Activated CD8-positive, alpha-beta T cell treated with anti-CD3 and anti-CD28 coated beads, Interleukin-2, amount 10 ng/mL, durations not matched to agents 7 days and 5 days (primary cell): ENCODE data around the gene PDCD10. TPM values are rescaled to one million over a fixed set of nuclear protein-coding genes. Genes with fewer than 3 reads are reported as not detected.
A peak's percentile ranks its signal among the peaks of the same experiment; 100 is the strongest.

Experiments
- ATAC-seq: fragments of 150-1000 bp; cut with Tn5 transposase; one replicate; pipeline ENCODE4 v1.10.0; 2021; ENCODE audit warnings: moderate library complexity
- CTCF ChIA-PET: fragments of 350-600 bp; sonication (Branson Sonifier 250); formaldehyde crosslinking; loops from one replicate; lab custom pipeline; 2021; ENCODE audit warnings: antibody characterized with exemption; lab: Charles Lee
- POLR2A ChIA-PET: fragments of 350-600 bp; sonication (Branson Sonifier 250); formaldehyde crosslinking; loops from one replicate; lab custom pipeline; 2021; ENCODE audit warnings: antibody characterized with exemption; lab: Charles Lee
- DNase-seq: peaks from one replicate; pipeline ENCODE4 v3.0.0-alpha.2; 2020
- H3K27ac Mint-ChIP-seq: one replicate; pipeline ENCODE4 v1.8.0; 2021; ENCODE audit warnings: mild to moderate bottlenecking, mixed read lengths
- H3K27me3 Mint-ChIP-seq: one replicate; pipeline ENCODE4 v1.8.0; 2021; ENCODE audit warnings: low read depth, mixed read lengths
- H3K36me3 Mint-ChIP-seq: one replicate; pipeline ENCODE4 v1.8.0; 2021; ENCODE audit warnings: low read depth, mixed read lengths
- H3K4me1 Mint-ChIP-seq: one replicate; pipeline ENCODE4 v1.8.0; 2021; ENCODE audit warnings: low read depth, mixed read lengths
- H3K4me3 Mint-ChIP-seq: one replicate; pipeline ENCODE4 v1.8.0; 2021; ENCODE audit warnings: mild to moderate bottlenecking, mixed read lengths
- H3K9me3 Mint-ChIP-seq: one replicate; pipeline ENCODE4 v1.8.0; 2022; ENCODE audit warnings: mixed read lengths; ENCODE audit not compliant: insufficient read depth
- total RNA-seq, 2 experiments: library from RNA; stranded (reverse); gene quantifications; one replicate each; pipeline ENCODE4 v1.2.3, GENCODE V29; 2021

Gene PDCD10
- total RNA-seq, 2 experiments from 2014 or later, result 69.6 to 72.2 TPM

- Mint-ChIP-seq H3K4me1 (peaks cover 23% of the 10 kb centered on the region), H3K9me3 (no peaks in the 10 kb centered on the region), H3K27ac (no peak overlapping the region), H3K4me3 (no peak overlapping the region), H3K36me3 (peaks cover 75% of the 10 kb centered on the region), H3K27me3 (no peaks in the 10 kb centered on the region)
- CTCF ChIA-PET, result interaction anchor here (0.7 kb wide), 1 partner anchor 15 kb away, joined by 3 read pairs; no protein-coding TSS in a partner anchor
- POLR2A ChIA-PET, result no interaction called here
- DNase-seq (no peak), ATAC-seq (no peak)
Measured at GRCh38 chr3:167710552-167710951, 24.1 kb downstream of the PDCD10 start.

- H3K27ac Mint-ChIP-seq, result no peak overlapping the region
- H3K4me1 Mint-ChIP-seq, result peaks cover 23% of the 10 kb centered on the region
- no peak overlapping the region for H3K4me3 Mint-ChIP-seq
- ChIA-PET CTCF (no interaction called here), POLR2A (no interaction called here)
- no peak for DNase-seq
- no peaks in the 10 kb centered on the region for H3K27me3 Mint-ChIP-seq
- ATAC-seq, result no peak
- H3K9me3 Mint-ChIP-seq, result no peaks in the 10 kb centered on the region
- H3K36me3 Mint-ChIP-seq, result peaks cover 69% of the 10 kb centered on the region
Measured at GRCh38 chr3:167709690-167710089, 25.0 kb downstream of the PDCD10 start.

GRCh38 chr3:167705840-167706239, 28.9 kb downstream of the PDCD10 start:
- Mint-ChIP-seq H3K27me3 (no peaks in the 10 kb centered on the region), H3K4me1 (no peaks in the 10 kb centered on the region), H3K36me3 (peaks cover 44% of the 10 kb centered on the region), H3K4me3 (no peak overlapping the region), H3K9me3 (no peaks in the 10 kb centered on the region), H3K27ac (no peak overlapping the region)
- ChIA-PET POLR2A (no interaction called here), CTCF (interaction anchor here (1.1 kb wide), 1 partner anchor 16 kb away, joined by 3 read pairs; no protein-coding TSS in a partner anchor)
- no peak for ATAC-seq
- no peak for DNase-seq

DNA sequence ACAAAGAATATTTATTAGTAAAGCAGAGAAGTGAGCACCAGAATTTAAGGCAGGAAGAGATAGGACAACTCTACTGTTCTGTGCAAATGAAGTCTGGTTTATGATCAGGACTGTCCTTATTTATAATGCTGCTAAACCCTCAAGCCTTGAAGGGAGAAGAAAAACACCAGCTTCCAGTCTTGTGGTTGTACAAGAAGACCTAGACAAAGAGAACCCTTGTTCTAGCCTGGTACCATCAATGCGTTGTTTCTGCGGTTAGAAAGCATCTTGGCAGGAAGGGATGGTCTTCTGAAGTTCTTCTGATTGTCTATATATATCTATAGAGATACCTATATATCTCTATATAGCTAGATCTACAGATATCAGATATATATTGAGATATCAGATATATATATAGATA, 33.8 kb downstream of the PDCD10 start:
- no peaks in the 10 kb centered on the region for H3K9me3 Mint-ChIP-seq
- POLR2A ChIA-PET, result no interaction called here
- CTCF ChIA-PET, result no interaction called here
- ATAC-seq, result no peak
- no peak overlapping the region for H3K27ac Mint-ChIP-seq
- DNase-seq, result no peak
- no peaks in the 10 kb centered on the region for H3K27me3 Mint-ChIP-seq
- H3K4me3 Mint-ChIP-seq, result no peak overlapping the region
- no peaks in the 10 kb centered on the region for H3K4me1 Mint-ChIP-seq
- peaks cover 29% of the 10 kb centered on the region for H3K36me3 Mint-ChIP-seq

GRCh38 chr3:167700046-167700445, 34.6 kb downstream of the PDCD10 start:
- DNase-seq (no peak), ATAC-seq (no peak)
- CTCF ChIA-PET, result no interaction called here
- H3K36me3 Mint-ChIP-seq, result peaks cover 34% of the 10 kb centered on the region
- H3K27me3 Mint-ChIP-seq, result no peaks in the 10 kb centered on the region
- POLR2A ChIA-PET, result no interaction called here
- H3K27ac Mint-ChIP-seq, result no peak overlapping the region
- no peaks in the 10 kb centered on the region for H3K9me3 Mint-ChIP-seq
- no peak overlapping the region for H3K4me3 Mint-ChIP-seq
- no peaks in the 10 kb centered on the region for H3K4me1 Mint-ChIP-seq

DNA sequence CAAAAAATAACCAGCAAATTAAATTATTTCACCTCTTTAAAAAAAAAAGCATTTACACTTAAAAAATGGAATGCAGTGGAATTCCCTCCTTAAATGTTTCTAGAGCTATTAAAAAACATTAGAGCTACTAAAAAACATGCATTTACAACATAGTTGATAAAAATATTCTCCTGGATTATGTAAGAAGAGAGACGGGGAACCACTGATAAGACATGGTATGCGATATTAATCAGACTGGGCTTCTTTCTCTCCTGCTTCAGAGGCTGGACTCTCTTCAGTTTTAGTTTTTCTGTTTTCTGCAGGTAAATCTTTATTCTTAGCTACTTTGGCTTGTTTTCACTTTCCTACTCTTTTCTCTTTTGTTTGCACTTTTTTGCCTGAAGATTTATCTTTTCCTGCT, 40.6 kb downstream of the PDCD10 start:
- ATAC-seq (no peak), DNase-seq (no peak)
- Mint-ChIP-seq H3K36me3 (peaks cover 32% of the 10 kb centered on the region), H3K4me3 (no peak overlapping the region), H3K9me3 (no peaks in the 10 kb centered on the region), H3K27me3 (no peaks in the 10 kb centered on the region), H3K27ac (no peak overlapping the region), H3K4me1 (peaks cover 16% of the 10 kb centered on the region)
- ChIA-PET CTCF (interaction anchor here (1.0 kb wide), 1 partner anchor 9 kb away, joined by 3 read pairs; no protein-coding TSS in a partner anchor), POLR2A (no interaction called here)

DNA sequence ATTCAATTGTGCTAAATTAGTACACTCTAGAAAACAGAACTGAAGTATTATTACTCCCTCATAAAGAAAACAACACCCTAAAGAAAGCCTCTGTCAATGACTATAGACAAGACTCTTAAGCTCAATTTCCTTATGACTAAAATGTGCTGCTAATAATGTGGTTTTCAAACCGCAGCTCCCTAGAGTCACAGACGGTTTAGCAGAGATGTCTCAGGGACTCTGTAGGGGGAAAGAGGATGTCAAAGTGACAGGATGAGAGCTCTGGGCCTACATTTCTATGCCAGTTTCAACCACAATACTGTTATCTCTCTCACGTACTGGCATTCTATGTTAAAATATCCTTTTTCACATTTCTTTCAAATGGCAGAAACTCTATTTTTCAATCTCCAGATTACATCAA, 43.3 kb downstream of the PDCD10 start:
- Mint-ChIP-seq H3K4me3 (no peak overlapping the region), H3K36me3 (peaks cover 32% of the 10 kb centered on the region)

DNA sequence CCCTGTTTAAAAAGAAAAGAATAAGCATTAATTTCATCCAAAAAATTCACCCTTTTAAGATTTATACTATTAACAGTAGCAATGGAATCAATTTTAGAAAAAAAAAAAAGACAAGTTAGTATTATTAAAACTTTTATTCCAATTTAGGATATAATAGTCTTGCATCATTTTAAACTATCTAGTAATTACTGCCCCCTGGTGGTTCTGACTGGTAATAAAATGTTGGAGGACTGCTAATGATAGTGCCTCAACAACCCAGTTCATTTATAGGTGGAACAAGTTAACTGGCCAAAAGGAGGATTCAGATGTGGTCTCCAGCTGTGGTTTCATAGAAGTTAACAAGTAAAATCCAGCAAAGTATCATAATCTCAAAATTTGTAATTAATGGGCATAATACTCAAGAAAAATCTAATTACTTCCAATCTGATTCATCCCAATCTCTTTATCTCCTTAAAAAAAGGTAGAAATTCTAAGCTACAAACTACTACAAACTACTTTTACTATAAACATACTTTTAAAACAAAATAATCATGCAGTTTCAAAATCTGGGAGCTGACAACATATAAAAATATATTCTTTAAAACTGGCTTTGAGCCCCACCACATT, 50.2 kb downstream of the PDCD10 start:
- no peak overlapping the region for H3K4me3 Mint-ChIP-seq
- H3K27me3 Mint-ChIP-seq, result no peaks in the 10 kb centered on the region
- DNase-seq (peak; percentile 72), ATAC-seq (peak; percentile 77)
- H3K4me1 Mint-ChIP-seq, result no peaks in the 10 kb centered on the region
- POLR2A ChIA-PET, result no interaction called here
- CTCF ChIA-PET, result interaction anchor here (0.6 to 3.4 kb wide), 19 partner anchors 9 to 304 kb away, joined by 3 to 36 read pairs (median 3); partner anchors contain the start of genes PDCD10, SERPINI1 and ZBBX
- H3K9me3 Mint-ChIP-seq, result no peaks in the 10 kb centered on the region
- peaks cover 23% of the 10 kb centered on the region for H3K36me3 Mint-ChIP-seq
- H3K27ac Mint-ChIP-seq, result no peak overlapping the region

More for the DNA sequence above, 43.3 kb downstream of the PDCD10 start:
- DNase-seq, result peak; percentile 58
- POLR2A ChIA-PET, result no interaction called here
- peak overlapping the region; percentile 64 for H3K27ac Mint-ChIP-seq
- peaks cover 16% of the 10 kb centered on the region for H3K4me1 Mint-ChIP-seq
- ATAC-seq, result peak; percentile 98
- H3K9me3 Mint-ChIP-seq, result no peaks in the 10 kb centered on the region
- CTCF ChIA-PET, result interaction anchor here (0.7 to 1.2 kb wide), 6 partner anchors 12 to 311 kb away, joined by 3 to 7 read pairs (median 4); partner anchors contain the start of genes SERPINI1 and ZBBX
- H3K27me3 Mint-ChIP-seq, result no peaks in the 10 kb centered on the region

DNA sequence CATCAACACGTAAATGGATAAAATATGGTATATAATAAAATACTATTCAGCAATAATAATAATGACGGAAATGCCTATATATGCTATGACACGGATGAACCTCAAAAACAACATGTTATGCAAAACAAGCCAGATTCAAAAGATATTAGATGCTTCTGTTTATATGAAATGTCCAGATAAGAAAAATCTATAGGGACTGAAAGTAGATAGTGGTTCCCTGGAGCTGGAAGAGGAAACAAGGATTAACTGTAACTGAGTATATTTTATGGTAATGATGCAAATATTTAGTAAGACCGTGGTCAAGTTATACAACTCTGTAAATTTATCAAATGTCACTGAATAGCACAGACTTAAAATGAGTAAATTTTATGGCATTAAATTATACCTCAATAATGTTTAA, 55.2 kb downstream of the PDCD10 start:
- ChIA-PET CTCF (no interaction called here), POLR2A (no interaction called here)
- Mint-ChIP-seq H3K36me3 (peaks cover 51% of the 10 kb centered on the region), H3K9me3 (peaks cover 18% of the 10 kb centered on the region), H3K4me1 (no peaks in the 10 kb centered on the region), H3K27me3 (no peaks in the 10 kb centered on the region), H3K27ac (no peak overlapping the region), H3K4me3 (no peak overlapping the region)
- ATAC-seq, result no peak
- DNase-seq, result no peak

DNA sequence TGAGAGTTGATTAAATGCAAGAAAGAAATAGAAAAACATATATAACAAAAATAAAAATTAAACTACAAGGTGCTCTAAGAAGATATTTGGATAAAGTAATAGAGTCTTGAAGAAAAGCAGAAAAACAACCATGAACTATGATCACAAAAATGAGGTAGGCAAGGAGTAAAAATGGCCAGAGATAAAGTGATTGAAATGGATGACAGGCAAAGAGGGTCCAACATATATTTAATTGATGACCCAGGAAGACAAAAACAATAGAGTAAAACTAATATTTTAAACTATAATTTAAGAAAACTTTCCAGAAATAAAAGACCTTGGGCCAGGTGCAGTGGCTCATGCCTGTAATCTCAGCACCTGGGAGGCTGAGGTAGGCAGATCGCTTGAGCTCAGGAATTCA, 58.8 kb downstream of the PDCD10 start:
- no peaks in the 10 kb centered on the region for H3K27me3 Mint-ChIP-seq
- peaks cover 18% of the 10 kb centered on the region for H3K9me3 Mint-ChIP-seq
- no peak overlapping the region for H3K27ac Mint-ChIP-seq
- H3K4me3 Mint-ChIP-seq, result no peak overlapping the region
- H3K36me3 Mint-ChIP-seq, result peaks cover 48% of the 10 kb centered on the region
- ChIA-PET POLR2A (no interaction called here), CTCF (interaction anchor here (4.5 kb wide), 1 partner anchor 9 kb away, joined by 24 read pairs; no protein-coding TSS in a partner anchor)
- no peak for DNase-seq
- H3K4me1 Mint-ChIP-seq, result no peaks in the 10 kb centered on the region
- ATAC-seq, result no peak

DNA sequence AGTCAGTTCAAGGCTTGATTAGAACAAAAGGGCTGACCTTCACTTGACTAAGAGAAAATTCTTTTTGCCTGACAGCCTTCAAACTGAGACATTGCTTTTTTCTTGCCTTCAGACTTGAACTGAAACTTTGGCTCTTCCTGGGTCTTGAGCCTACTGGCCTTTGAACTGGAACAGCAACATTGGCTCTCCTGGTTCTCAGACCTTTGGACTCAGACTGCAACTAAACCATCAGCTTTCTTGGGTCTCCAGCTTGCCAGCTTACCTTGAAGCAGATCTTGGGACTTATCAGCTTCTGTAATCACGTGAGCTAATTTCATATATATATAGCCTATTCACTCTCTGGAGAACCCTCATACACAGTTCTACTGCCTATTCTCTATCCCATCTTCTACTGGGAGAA, 61.5 kb downstream of the PDCD10 start:
- POLR2A ChIA-PET, result no interaction called here
- CTCF ChIA-PET, result interaction anchor here (4.5 kb wide), 1 partner anchor 11 kb away, joined by 24 read pairs; no protein-coding TSS in a partner anchor
- Mint-ChIP-seq H3K9me3 (peaks cover 18% of the 10 kb centered on the region), H3K27ac (no peak overlapping the region), H3K4me1 (no peaks in the 10 kb centered on the region), H3K36me3 (peaks cover 39% of the 10 kb centered on the region), H3K27me3 (no peaks in the 10 kb centered on the region), H3K4me3 (no peak overlapping the region)
- DNase-seq (no peak), ATAC-seq (no peak)

- H3K4me3 Mint-ChIP-seq, result no peak overlapping the region
- H3K27me3 Mint-ChIP-seq, result no peaks in the 10 kb centered on the region
- DNase-seq (no peak), ATAC-seq (no peak)
- H3K9me3 Mint-ChIP-seq, result peaks cover 18% of the 10 kb centered on the region
- ChIA-PET CTCF (interaction anchor here (4.5 kb wide), 1 partner anchor 13 kb away, joined by 24 read pairs; no protein-coding TSS in a partner anchor), POLR2A (interaction anchor here (1.0 kb wide), 1 partner anchor 291 kb away, joined by 3 read pairs; no protein-coding TSS in a partner anchor)
- H3K36me3 Mint-ChIP-seq, result peaks cover 36% of the 10 kb centered on the region
- H3K4me1 Mint-ChIP-seq, result no peaks in the 10 kb centered on the region
- H3K27ac Mint-ChIP-seq, result no peak overlapping the region
Measured at GRCh38 chr3:167671878-167672427, 62.7 kb downstream of the PDCD10 start.
